ENCODE data around the gene ULK2.

The ULK2 gene

GRCh38 chr17:19736071-19736470 lies 131.7 kb downstream of the ULK2 start:
- TF ChIP-seq CTCF (IDR thresholded peaks at IDR 0.05; ENCODE audit: insufficient read depth, low read depth, low read length, missing control alignments) = no peak
- no peak overlapping the region for H3K4me3 ChIP-seq (ENCODE audit: low read length)
- no peak for DNase-seq (ENCODE audit: low read depth)

- DNase-seq (ENCODE audit: low read depth) = no peak
- H3K4me3 ChIP-seq (ENCODE audit: low read length) = no peak overlapping the region
- no peak for TF ChIP-seq CTCF (IDR thresholded peaks at IDR 0.05; ENCODE audit: insufficient read depth, low read depth, low read length, missing control alignments)
Observed at GRCh38 chr17:19733953-19734526, 133.7 kb downstream of the ULK2 start.

- no peak overlapping the region for H3K4me3 ChIP-seq (ENCODE audit: low read length)
- TF ChIP-seq CTCF (IDR thresholded peaks at IDR 0.05; ENCODE audit: insufficient read depth, low read depth, low read length, missing control alignments) = no peak
- DNase-seq (ENCODE audit: low read depth) = no peak
Observed at GRCh38 chr17:19731626-19732025, 136.1 kb downstream of the ULK2 start.

GRCh38 chr17:19730843-19731242 lies 136.9 kb downstream of the ULK2 start:
- DNase-seq (ENCODE audit: low read depth) = no peak
- H3K4me3 ChIP-seq (ENCODE audit: low read length) = no peak overlapping the region
- no peak for TF ChIP-seq CTCF (IDR thresholded peaks at IDR 0.05; ENCODE audit: insufficient read depth, low read depth, low read length, missing control alignments)

GRCh38 chr17:19729900-19730299 lies 137.8 kb downstream of the ULK2 start:
- TF ChIP-seq CTCF (IDR thresholded peaks at IDR 0.05; ENCODE audit: insufficient read depth, low read depth, low read length, missing control alignments) = no peak
- DNase-seq (ENCODE audit: low read depth) = no peak
- H3K4me3 ChIP-seq (ENCODE audit: low read length) = no peak overlapping the region

GRCh38 chr17:19728084-19728495 lies 139.6 kb downstream of the ULK2 start:
- no peak overlapping the region for H3K4me3 ChIP-seq (ENCODE audit: low read length)
- no peak for TF ChIP-seq CTCF (IDR thresholded peaks at IDR 0.05; ENCODE audit: insufficient read depth, low read depth, low read length, missing control alignments)
- DNase-seq (ENCODE audit: low read depth) = peak; percentile 89

- peak; percentile 92 for DNase-seq (ENCODE audit: low read depth)
- H3K4me3 ChIP-seq (ENCODE audit: low read length) = no peak overlapping the region
- no peak for TF ChIP-seq CTCF (IDR thresholded peaks at IDR 0.05; ENCODE audit: insufficient read depth, low read depth, low read length, missing control alignments)
Observed at GRCh38 chr17:19727501-19728078, 140.1 kb downstream of the ULK2 start.
